HTERT RPE-1 (cell line): Measurements from ENCODE around the gene KCNK3.

ENCODE experiments used
- in situ Hi-C: fragments of 300-500 bp; cut with MboI; formaldehyde crosslinking; loops from 4 replicates; pipeline ENCODE4 v1.14.3; 2020; ENCODE audit warnings: low sequenced_read_pairs

The KCNK3 gene

GRCh38 chr2:26711457-26712161, 19.1 kb downstream of the KCNK3 start:
- in situ Hi-C loops: no loop called here

GRCh38 chr2:26712486-26713465, 20.3 kb downstream of the KCNK3 start:
- in situ Hi-C loops: no loop called here

- in situ Hi-C loops: no loop called here
Measured at GRCh38 chr2:26715528-26716270, 23.2 kb downstream of the KCNK3 start.

GRCh38 chr2:26716340-26716739, 23.8 kb downstream of the KCNK3 start:
- in situ Hi-C loops: no loop called here

GRCh38 chr2:26716769-26717168, 24.2 kb downstream of the KCNK3 start:
- in situ Hi-C loops: no loop called here

- in situ Hi-C loops: no loop called here
Measured at GRCh38 chr2:26717362-26717761, 24.8 kb downstream of the KCNK3 start.

GRCh38 chr2:26718949-26719686, 26.6 kb downstream of the KCNK3 start:
- in situ Hi-C loops: no loop called here

- in situ Hi-C loops: no loop called here
Measured at GRCh38 chr2:26720322-26721114, 28.0 kb downstream of the KCNK3 start.

- in situ Hi-C loops: no loop called here
Measured at GRCh38 chr2:26721115-26722032, 28.9 kb downstream of the KCNK3 start.

- in situ Hi-C loops: no loop called here
Measured at GRCh38 chr2:26722328-26722727, 29.8 kb downstream of the KCNK3 start.

- in situ Hi-C loops: no loop called here
Measured at GRCh38 chr2:26722911-26723310, 30.4 kb downstream of the KCNK3 start.

GRCh38 chr2:26723475-26723874, 31.0 kb downstream of the KCNK3 start:
- in situ Hi-C loops: no loop called here

GRCh38 chr2:26723991-26724750, 31.6 kb downstream of the KCNK3 start:
- in situ Hi-C loops: no loop called here

- in situ Hi-C loops: loop anchor here (25.0 kb wide), 1 partner anchor 113 kb away; no protein-coding TSS in a partner anchor
Measured at GRCh38 chr2:26724784-26725520, 32.4 kb downstream of the KCNK3 start.

- in situ Hi-C loops: loop anchor here (25.0 kb wide), 1 partner anchor 113 kb away; no protein-coding TSS in a partner anchor
Measured at GRCh38 chr2:26725521-26725820, 32.9 kb downstream of the KCNK3 start.

GRCh38 chr2:26726228-26726627, 33.7 kb downstream of the KCNK3 start:
- in situ Hi-C loops: loop anchor here (25.0 kb wide), 1 partner anchor 114 kb away; no protein-coding TSS in a partner anchor
